Suprapubic skin (tissue), 4 donors: Measurements from ENCODE around the gene CHDH. TPM values are rescaled to one million over a fixed set of nuclear protein-coding genes. Genes with fewer than 3 reads are reported as not detected.

Source experiments
- DNase-seq, 2 donors: peaks; one replicate each; pipeline ENCODE4 v3.0.0-alpha.2; 2019; ENCODE audit warnings: low spot score in 2 of 2
- H3K27ac ChIP-seq: fragments of 200-600 bp; sonication (generic); one replicate; pipeline ENCODE4 v1.5.1; 2019
- H3K27me3 ChIP-seq: fragments of 200-600 bp; sonication (generic); one replicate; pipeline ENCODE4 v1.5.1; 2019
- H3K36me3 ChIP-seq: fragments of 200-600 bp; sonication (generic); one replicate; pipeline ENCODE4 v1.5.1; 2019
- H3K4me1 ChIP-seq: fragments of 200-600 bp; sonication (generic); one replicate; pipeline ENCODE4 v1.5.1; 2019
- H3K4me3 ChIP-seq: fragments of 200-600 bp; sonication (generic); one replicate; pipeline ENCODE4 v1.5.1; 2019; ENCODE audit warnings: mild to moderate bottlenecking
- H3K9me3 ChIP-seq: fragments of 200-600 bp; sonication (generic); one replicate; pipeline ENCODE4 v1.5.1; 2019
- CTCF ChIP-seq, 2 donors: fragments of 200-600 bp in 1 of 2; fragments of 450-650 bp in 1 of 2; sonication (generic) in 1 of 2; IDR thresholded peaks; one replicate each; pipeline ENCODE4 v1.5.1; 2016 to 2019; ENCODE audit warnings: antibody characterized with exemption in 2 of 2, mild to moderate bottlenecking in 1 of 2, moderate library complexity in 1 of 2
- EP300 ChIP-seq: sonication (generic); formaldehyde crosslinking; IDR thresholded peaks from one replicate; pipeline ENCODE4 v1.6.1; 2017; ENCODE audit warnings: antibody characterized with exemption
- POLR2A ChIP-seq, 2 donors: fragments of 450-650 bp; IDR thresholded peaks; one replicate each; pipeline ENCODE4 v1.6.1; 2017; ENCODE audit warnings: antibody characterized with exemption in 2 of 2, mild to moderate bottlenecking in 2 of 2, moderate library complexity in 2 of 2
- POLR2AphosphoS5 ChIP-seq, 3 donors: sonication (generic); formaldehyde crosslinking; IDR thresholded peaks; one replicate each; pipeline ENCODE4 v1.6.1; 2017; ENCODE audit warnings: antibody characterized with exemption in 3 of 3
- WGBS: methylation state at CpG from one replicate; pipeline ENCODE4 v1.1.5; 2018; 5-methylcytosine and 5-hydroxymethylcytosine counted together
- total RNA-seq, 4 donors: library from RNA; depleted of rRNA; stranded (reverse); fragments of >200 nt; gene quantifications; one replicate each; pipeline ENCODE4 v1.1.0, GENCODE V29; 2016

Gene CHDH
- total RNA-seq, 4 donors from 2014 or later, result 6.0 to 26.4 (median 9.3) TPM

- H3K4me1 ChIP-seq, result peaks cover 20% of the 10 kb centered on the region
- peak overlapping the region; percentile 19 for H3K27ac ChIP-seq
- no peak overlapping the region for H3K4me3 ChIP-seq
- no peaks in the 10 kb centered on the region for H3K27me3 ChIP-seq
- no peaks in the 10 kb centered on the region for H3K9me3 ChIP-seq
- WGBS, result 53% methylated on average over 9 of the region's 9 CpGs
- H3K36me3 ChIP-seq, result no peaks in the 10 kb centered on the region
- no peak for TF ChIP-seq CTCF (IDR thresholded peaks at IDR 0.05)
- no peak for TF ChIP-seq POLR2AphosphoS5 (IDR thresholded peaks at IDR 0.05)
- no peak for TF ChIP-seq POLR2A (IDR thresholded peaks at IDR 0.05)
- TF ChIP-seq EP300, result no peak
- no peak for DNase-seq
These were observed 69.6 kb downstream of the CHDH start for GRCh38 chr3:53776494-53777101.

- H3K27me3 ChIP-seq, result no peaks in the 10 kb centered on the region
- no peaks in the 10 kb centered on the region for H3K36me3 ChIP-seq
- H3K27ac ChIP-seq, result peak overlapping the region; percentile 19
- DNase-seq, result no peak
- TF ChIP-seq POLR2AphosphoS5 (IDR thresholded peaks at IDR 0.05) (no peak), CTCF (IDR thresholded peaks at IDR 0.05) (no peak), EP300 (no peak), POLR2A (IDR thresholded peaks at IDR 0.05) (no peak)
- no peaks in the 10 kb centered on the region for H3K9me3 ChIP-seq
- no peak overlapping the region for H3K4me3 ChIP-seq
- 51% methylated on average over 5 of the region's 5 CpGs for WGBS
- H3K4me1 ChIP-seq, result peaks cover 20% of the 10 kb centered on the region
These were observed 70.4 kb downstream of the CHDH start for GRCh38 chr3:53775834-53776251.

DNA sequence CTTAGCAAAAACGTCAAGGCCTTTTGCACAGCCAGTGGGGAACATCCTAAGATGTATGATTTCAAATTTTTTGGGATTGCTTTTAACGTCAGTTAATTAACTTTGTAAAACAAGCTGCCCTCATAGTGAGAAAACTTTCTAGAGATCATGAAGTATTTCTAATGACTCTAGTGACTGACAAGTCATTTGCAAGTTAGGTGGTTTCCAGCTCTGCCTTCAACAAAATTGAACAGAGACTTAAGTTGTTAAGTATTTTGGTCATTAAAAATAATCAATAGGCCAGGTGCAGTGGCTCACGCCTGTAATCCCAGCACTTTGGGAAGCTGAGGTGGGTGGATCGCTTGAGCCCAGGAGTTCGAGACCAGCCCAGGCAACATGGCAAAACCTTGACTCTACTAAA lies 71.2 kb downstream of the CHDH start:
- peaks cover 20% of the 10 kb centered on the region for H3K4me1 ChIP-seq
- WGBS, result 91% methylated on average over 5 of the region's 5 CpGs
- H3K36me3 ChIP-seq, result no peaks in the 10 kb centered on the region
- TF ChIP-seq POLR2AphosphoS5 (IDR thresholded peaks at IDR 0.05) (no peak), EP300 (no peak), CTCF (IDR thresholded peaks at IDR 0.05) (no peak), POLR2A (IDR thresholded peaks at IDR 0.05) (no peak)
- no peak overlapping the region for H3K27ac ChIP-seq
- no peak for DNase-seq
- H3K9me3 ChIP-seq, result no peaks in the 10 kb centered on the region
- no peak overlapping the region for H3K4me3 ChIP-seq
- no peaks in the 10 kb centered on the region for H3K27me3 ChIP-seq

GRCh38 chr3:53774414-53774813 lies 71.8 kb downstream of the CHDH start:
- H3K4me3 ChIP-seq, result no peak overlapping the region
- DNase-seq, result no peak
- H3K27ac ChIP-seq, result no peak overlapping the region
- H3K9me3 ChIP-seq, result no peaks in the 10 kb centered on the region
- no peaks in the 10 kb centered on the region for H3K27me3 ChIP-seq
- peaks cover 20% of the 10 kb centered on the region for H3K4me1 ChIP-seq
- 70% methylated on average over 8 of the region's 8 CpGs for WGBS
- TF ChIP-seq POLR2A (IDR thresholded peaks at IDR 0.05), result no peak
- no peak for TF ChIP-seq CTCF (IDR thresholded peaks at IDR 0.05)
- TF ChIP-seq EP300, result no peak
- no peak for TF ChIP-seq POLR2AphosphoS5 (IDR thresholded peaks at IDR 0.05)
- H3K36me3 ChIP-seq, result no peaks in the 10 kb centered on the region

GRCh38 chr3:53773611-53774368 lies 72.4 kb downstream of the CHDH start:
- Histone ChIP-seq H3K36me3 (no peaks in the 10 kb centered on the region), H3K4me1 (peaks cover 20% of the 10 kb centered on the region), H3K4me3 (no peak overlapping the region), H3K27me3 (no peaks in the 10 kb centered on the region), H3K9me3 (no peaks in the 10 kb centered on the region), H3K27ac (no peak overlapping the region)
- TF ChIP-seq POLR2A (IDR thresholded peaks at IDR 0.05) (no peak), CTCF (IDR thresholded peaks at IDR 0.05) (no peak), EP300 (no peak), POLR2AphosphoS5 (IDR thresholded peaks at IDR 0.05) (no peak)
- WGBS, result 57% methylated on average over 10 of the region's 10 CpGs
- DNase-seq, result no peak
